Measurements from ENCODE around the gene NELL1. TPM values are rescaled to one million over a fixed set of nuclear protein-coding genes. Genes with fewer than 3 reads are reported as not detected.

The NELL1 gene
- total RNA-seq, 1 experiment from 2014 or later = 0.22 TPM

DNA sequence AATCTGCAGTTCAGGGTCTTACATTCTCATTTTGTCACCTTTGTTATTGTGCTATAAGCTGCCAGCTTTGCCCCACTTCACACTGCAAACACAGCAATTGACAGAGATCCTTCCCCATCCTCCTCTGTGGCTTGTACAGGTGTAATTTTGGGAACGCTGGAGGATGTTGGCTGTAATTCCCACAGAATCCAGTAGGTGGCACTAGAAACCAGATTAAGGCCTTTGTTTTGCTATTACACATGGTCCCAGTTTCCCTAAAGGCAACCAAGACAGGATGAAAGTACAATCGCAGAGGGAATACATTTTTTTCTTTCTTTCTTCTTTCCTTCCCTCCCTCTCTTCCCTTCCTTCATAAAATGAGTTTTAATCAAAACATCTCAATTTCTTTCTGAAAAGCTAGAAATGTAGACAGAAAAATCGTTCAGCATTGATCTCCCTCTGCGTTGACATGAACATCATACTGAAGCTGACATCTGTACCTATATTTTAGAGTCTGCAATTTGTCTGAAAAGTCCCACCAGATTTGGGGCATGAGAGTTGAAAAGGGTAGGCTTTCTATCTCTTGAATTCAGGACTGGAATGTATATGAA is 21.3 kb upstream of the NELL1 start:
- H4K91ac ChIP-seq (ENCODE audit: insufficient read length, low read depth, low read length) = no peak overlapping the region

More for the DNA sequence above, 21.3 kb upstream of the NELL1 start:
- Mint-ChIP-seq H3K4me3 (no peak overlapping the region), H3K4me1 (peaks cover 6 to 7% of the 10 kb centered on the region in 2 experiments), H3K36me3 (ENCODE audit: insufficient read depth in 1 of 3, low read depth in 3 of 3) (no peaks in the 10 kb centered on the region; a peak in 2 of 7 replicates), H3K9me3 (no peaks in the 10 kb centered on the region; a peak in 1 of 5 replicates), H3K27ac (no peak overlapping the region), H3K27me3 (ENCODE audit: low read depth) (peaks cover 3% of the 10 kb centered on the region; the same call in 1 of the 2 replicates)
- H3T11ph ChIP-seq (ENCODE audit: low read length) = no peak overlapping the region
- DNase-seq = peak; percentile 49
- no peaks in the 10 kb centered on the region for H4K20me1 ChIP-seq (ENCODE audit: control insufficient read depth, insufficient read depth, insufficient read length)
- peaks cover 3% of the 10 kb centered on the region; the same call in 1 of the 2 replicates for H3K4me1 ChIP-seq (ENCODE audit: insufficient read depth, low read length)
- H2BK120ac ChIP-seq (ENCODE audit: low read depth, low read length, poor library complexity, severe bottlenecking) = no peak overlapping the region
- no peak overlapping the region for H2BK5ac ChIP-seq (ENCODE audit: insufficient read length, low read length)
- no peak overlapping the region for H2BK20ac ChIP-seq (ENCODE audit: low read depth, low read length, poor library complexity, severe bottlenecking)
- H4K8ac ChIP-seq (replicated peaks; ENCODE audit: insufficient read length, low read depth, low read length) = no peak overlapping the region
- no peaks in the 10 kb centered on the region for H3K79me2 ChIP-seq (ENCODE audit: insufficient read depth, low read length)
- no peak overlapping the region for H3K4me2 ChIP-seq (ENCODE audit: insufficient read depth, insufficient read length, low read length)
- H3K27me3 ChIP-seq (ENCODE audit: insufficient read depth, low read length) = no peaks in the 10 kb centered on the region
- no peak overlapping the region for H2BK15ac ChIP-seq (ENCODE audit: low read depth, low read length)
- no peak overlapping the region for H3K27ac ChIP-seq (ENCODE audit: insufficient read length, low read depth, low read length)
- no CpG with 5 or more reads among the region's 4 CpGs for WGBS (ENCODE audit: extremely low coverage, insufficient read length, low lambda C conversion rate)
- H3K14ac ChIP-seq (ENCODE audit: insufficient read depth, low read length) = no peak overlapping the region
- no peak overlapping the region for H2AFZ ChIP-seq (ENCODE audit: low read length)
- no peak overlapping the region for H2BK12ac ChIP-seq (ENCODE audit: insufficient read length, low read depth, low read length)
- no peak overlapping the region for H3K56ac ChIP-seq (ENCODE audit: insufficient read length, low read depth, low read length)
- H3K9me3 ChIP-seq (ENCODE audit: control insufficient read depth, low read depth, low read length) = no peaks in the 10 kb centered on the region
- no peaks in the 10 kb centered on the region for H3K79me1 ChIP-seq (ENCODE audit: insufficient read depth, low read depth, low read length, poor library complexity, severe bottlenecking)
- H4K5ac ChIP-seq (ENCODE audit: insufficient read length, low read depth, low read length) = no peak overlapping the region
- no peak overlapping the region for H3K9ac ChIP-seq (ENCODE audit: extremely low read depth, insufficient read length, low read length)
- TF ChIP-seq, protein P1, sequence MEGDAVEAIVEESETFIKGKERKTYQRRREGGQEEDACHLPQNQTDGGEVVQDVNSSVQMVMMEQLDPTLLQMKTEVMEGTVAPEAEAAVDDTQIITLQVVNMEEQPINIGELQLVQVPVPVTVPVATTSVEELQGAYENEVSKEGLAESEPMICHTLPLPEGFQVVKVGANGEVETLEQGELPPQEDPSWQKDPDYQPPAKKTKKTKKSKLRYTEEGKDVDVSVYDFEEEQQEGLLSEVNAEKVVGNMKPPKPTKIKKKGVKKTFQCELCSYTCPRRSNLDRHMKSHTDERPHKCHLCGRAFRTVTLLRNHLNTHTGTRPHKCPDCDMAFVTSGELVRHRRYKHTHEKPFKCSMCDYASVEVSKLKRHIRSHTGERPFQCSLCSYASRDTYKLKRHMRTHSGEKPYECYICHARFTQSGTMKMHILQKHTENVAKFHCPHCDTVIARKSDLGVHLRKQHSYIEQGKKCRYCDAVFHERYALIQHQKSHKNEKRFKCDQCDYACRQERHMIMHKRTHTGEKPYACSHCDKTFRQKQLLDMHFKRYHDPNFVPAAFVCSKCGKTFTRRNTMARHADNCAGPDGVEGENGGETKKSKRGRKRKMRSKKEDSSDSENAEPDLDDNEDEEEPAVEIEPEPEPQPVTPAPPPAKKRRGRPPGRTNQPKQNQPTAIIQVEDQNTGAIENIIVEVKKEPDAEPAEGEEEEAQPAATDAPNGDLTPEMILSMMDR (conservative IDR thresholded peaks at IDR 0.05) = peak; percentile 89
- H3K18ac ChIP-seq (ENCODE audit: insufficient read length, low read depth, low read length) = no peak overlapping the region
- H3K23me2 ChIP-seq (ENCODE audit: insufficient read length, low read depth, low read length, poor library complexity, severe bottlenecking) = no peaks in the 10 kb centered on the region
- H2AK5ac ChIP-seq (ENCODE audit: insufficient read length, low read length) = no peak overlapping the region
- H3K4ac ChIP-seq (ENCODE audit: low read depth, low read length) = no peak overlapping the region
- no peak overlapping the region for H3K23ac ChIP-seq (ENCODE audit: insufficient read length, low read depth, low read length)

Measured in H9 (cell line).